SU-DHL-6 (cell line): Measurements from ENCODE around the gene RSPO1.

Experiments
- H2AFZ ChIP-seq: fragments of 200-600 bp; sonication (generic); 2 replicates; pipeline ENCODE4 v1.6.1; 2014; ENCODE audit warnings: low read depth, mild to moderate bottlenecking, moderate library complexity, mixed read lengths, antibody characterized with exemption, low read length; ENCODE audit not compliant: severe bottlenecking
- H3F3A ChIP-seq: fragments of 200-600 bp; shearing (Covaris generic); 2 replicates; pipeline ENCODE4 v1.6.0; 2016; ENCODE audit warnings: antibody characterized with exemption, mild to moderate bottlenecking; ENCODE audit not compliant: insufficient read depth
- H3K27ac ChIP-seq: fragments of 200-600 bp; sonication (generic); 2 replicates; pipeline ENCODE4 v1.5.1; 2016; ENCODE audit warnings: low read depth, mild to moderate bottlenecking, low read length, moderate library complexity, mixed read lengths
- H3K27me3 ChIP-seq: fragments of 200-600 bp; sonication (generic), shearing (Covaris generic); 2 replicates; pipeline ENCODE4 v1.6.0; 2014; ENCODE audit warnings: mild to moderate bottlenecking, low read length
- H3K36me3 ChIP-seq: fragments of 200-600 bp; sonication (generic); 2 replicates; pipeline ENCODE4 v1.6.1; 2014; ENCODE audit warnings: mild to moderate bottlenecking, low read length, mixed read lengths
- H3K4me2 ChIP-seq: fragments of 300-600, 200-600 bp; shearing (Covaris generic), sonication (generic); 2 replicates; pipeline ENCODE4 v1.6.0; 2014; ENCODE audit warnings: low read length, low read depth, mild to moderate bottlenecking; ENCODE audit not compliant: poor library complexity, severe bottlenecking
- H3K4me3 ChIP-seq: fragments of 200-600 bp; sonication (generic); 2 replicates; pipeline ENCODE4 v1.5.1; 2014; ENCODE audit warnings: antibody characterized with exemption, low read length, mild to moderate bottlenecking, mixed read lengths; ENCODE audit not compliant: insufficient read depth, poor library complexity, severe bottlenecking
- H3K79me2 ChIP-seq: fragments of 200-600 bp; sonication (generic); 2 replicates; pipeline ENCODE4 v1.6.1; 2014; ENCODE audit warnings: mild to moderate bottlenecking, low read length, moderate library complexity; ENCODE audit not compliant: insufficient read depth
- H3K9ac ChIP-seq: fragments of 200-600 bp; sonication (generic); 2 replicates; pipeline ENCODE4 v1.7.0; 2014; ENCODE audit warnings: mild to moderate bottlenecking, low read length
- H3K9me2 ChIP-seq: fragments of 200-600 bp; sonication (generic); replicated peaks from 2 replicates; pipeline ENCODE4 v1.6.1; 2014; ENCODE audit warnings: low read length; ENCODE audit not compliant: insufficient read depth
- H3K9me3 ChIP-seq: fragments of 200-600 bp; sonication (generic); 2 replicates; pipeline ENCODE4 v1.6.1; 2014; ENCODE audit warnings: low read length, mixed read lengths; ENCODE audit not compliant: insufficient read depth
- H4K20me1 ChIP-seq: fragments of 200-600 bp; sonication (generic); 2 replicates; pipeline ENCODE4 v1.6.1; 2014; ENCODE audit warnings: low read depth, mild to moderate bottlenecking, antibody characterized with exemption, low read length, moderate library complexity, mixed read lengths
- EZH2phosphoT487 ChIP-seq: fragments of 200-600 bp; sonication (generic), shearing (Covaris generic); conservative IDR thresholded peaks from 2 replicates; pipeline ENCODE4 v1.6.1; 2018; ENCODE audit warnings: mild to moderate bottlenecking, antibody characterized with exemption, low read length, moderate library complexity, mixed read lengths
- TF ChIP-seq, protein P1 (sequence below): fragments of 200-600 bp; sonication (generic); IDR thresholded peaks from one replicate; pipeline ENCODE4 v1.5.1; 2017; ENCODE audit warnings: antibody characterized with exemption, mild to moderate bottlenecking, low read length, moderate library complexity; ENCODE audit not compliant: insufficient read depth, poor library complexity, severe bottlenecking

Gene RSPO1

DNA sequence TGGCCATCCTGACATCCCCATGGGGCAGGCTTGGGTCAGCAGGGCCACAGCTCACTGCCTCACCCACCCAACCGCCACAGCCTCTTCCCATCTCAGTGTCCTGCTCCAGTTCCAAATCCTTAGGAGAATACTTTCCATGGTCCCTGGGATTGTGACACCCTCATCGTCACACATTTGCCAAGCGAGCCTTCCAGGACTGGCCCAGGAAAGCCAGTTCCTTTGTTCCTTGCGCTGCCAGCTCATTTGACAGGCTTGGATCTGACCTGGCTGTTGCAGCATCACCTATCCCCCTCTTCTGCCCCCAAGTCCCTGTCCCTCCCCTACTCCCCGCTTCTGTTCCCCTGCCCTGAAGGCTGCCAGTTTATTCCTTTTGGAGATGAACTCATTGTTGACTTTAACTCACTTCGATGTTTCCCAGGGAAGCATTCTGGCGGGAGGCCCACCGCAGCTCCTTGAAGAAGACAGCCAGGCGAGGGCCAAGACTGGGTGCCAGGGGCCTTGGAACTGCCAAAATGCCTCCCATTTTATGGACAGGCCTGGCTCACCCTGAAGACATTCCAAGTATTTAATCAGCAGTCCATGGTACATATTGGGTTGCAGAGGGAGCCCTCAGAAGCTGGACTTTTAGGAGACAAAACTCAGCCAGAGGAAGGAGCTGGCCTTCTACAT, 28.8 kb downstream of the RSPO1 start:
- no peak overlapping the region for H3K4me3 ChIP-seq
- no peaks in the 10 kb centered on the region for H3K9me3 ChIP-seq
- H3F3A ChIP-seq: no peaks in the 10 kb centered on the region
- no peaks in the 10 kb centered on the region for H4K20me1 ChIP-seq
- H3K79me2 ChIP-seq: no peaks in the 10 kb centered on the region
- no peak overlapping the region for H3K9ac ChIP-seq
- no peak overlapping the region for H2AFZ ChIP-seq
- no peaks in the 10 kb centered on the region for H3K27me3 ChIP-seq
- no peaks in the 10 kb centered on the region for H3K36me3 ChIP-seq
- H3K9me2 ChIP-seq: no peaks in the 10 kb centered on the region
- no peak overlapping the region for H3K27ac ChIP-seq
- TF ChIP-seq EZH2phosphoT487: no peak
- TF ChIP-seq, protein P1, sequence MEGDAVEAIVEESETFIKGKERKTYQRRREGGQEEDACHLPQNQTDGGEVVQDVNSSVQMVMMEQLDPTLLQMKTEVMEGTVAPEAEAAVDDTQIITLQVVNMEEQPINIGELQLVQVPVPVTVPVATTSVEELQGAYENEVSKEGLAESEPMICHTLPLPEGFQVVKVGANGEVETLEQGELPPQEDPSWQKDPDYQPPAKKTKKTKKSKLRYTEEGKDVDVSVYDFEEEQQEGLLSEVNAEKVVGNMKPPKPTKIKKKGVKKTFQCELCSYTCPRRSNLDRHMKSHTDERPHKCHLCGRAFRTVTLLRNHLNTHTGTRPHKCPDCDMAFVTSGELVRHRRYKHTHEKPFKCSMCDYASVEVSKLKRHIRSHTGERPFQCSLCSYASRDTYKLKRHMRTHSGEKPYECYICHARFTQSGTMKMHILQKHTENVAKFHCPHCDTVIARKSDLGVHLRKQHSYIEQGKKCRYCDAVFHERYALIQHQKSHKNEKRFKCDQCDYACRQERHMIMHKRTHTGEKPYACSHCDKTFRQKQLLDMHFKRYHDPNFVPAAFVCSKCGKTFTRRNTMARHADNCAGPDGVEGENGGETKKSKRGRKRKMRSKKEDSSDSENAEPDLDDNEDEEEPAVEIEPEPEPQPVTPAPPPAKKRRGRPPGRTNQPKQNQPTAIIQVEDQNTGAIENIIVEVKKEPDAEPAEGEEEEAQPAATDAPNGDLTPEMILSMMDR: no peak
- H3K4me2 ChIP-seq: no peak overlapping the region

DNA sequence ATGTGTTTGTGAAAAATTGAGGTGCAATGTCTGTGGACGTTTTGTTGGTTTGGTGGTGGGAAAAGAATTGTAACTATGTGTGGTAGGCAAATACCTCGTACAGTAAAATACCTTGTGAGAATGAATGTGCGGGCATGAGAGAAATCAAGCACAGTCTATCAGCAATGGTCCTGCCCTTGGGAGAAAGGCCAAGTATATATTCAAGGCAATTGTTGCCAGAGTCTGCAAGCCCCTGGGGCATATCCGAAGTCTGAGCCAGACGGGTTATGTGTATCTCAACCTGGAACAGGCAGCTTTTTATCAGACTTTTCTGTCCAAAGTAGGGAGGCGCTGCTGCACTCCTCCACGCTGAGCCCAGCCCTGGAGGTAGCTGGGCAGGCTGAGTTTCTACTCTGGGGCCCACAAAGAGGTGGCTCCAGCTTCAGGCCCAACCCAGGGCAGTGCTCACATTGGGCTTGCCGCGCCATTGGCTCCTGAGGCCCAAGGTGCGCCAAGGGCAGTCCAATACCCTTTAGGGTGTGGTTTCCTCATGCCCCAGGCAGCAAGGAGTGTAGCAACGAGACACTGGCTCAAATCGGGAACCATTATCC, 29.5 kb downstream of the RSPO1 start:
- Histone ChIP-seq H3K9ac (no peak overlapping the region), H3F3A (no peaks in the 10 kb centered on the region), H3K36me3 (no peaks in the 10 kb centered on the region), H4K20me1 (no peaks in the 10 kb centered on the region), H3K79me2 (no peaks in the 10 kb centered on the region), H3K27me3 (no peaks in the 10 kb centered on the region), H3K4me2 (no peak overlapping the region), H3K9me2 (no peaks in the 10 kb centered on the region), H3K27ac (no peak overlapping the region), H2AFZ (no peak overlapping the region), H3K9me3 (no peaks in the 10 kb centered on the region), H3K4me3 (no peak overlapping the region)
- TF ChIP-seq EZH2phosphoT487: no peak

DNA sequence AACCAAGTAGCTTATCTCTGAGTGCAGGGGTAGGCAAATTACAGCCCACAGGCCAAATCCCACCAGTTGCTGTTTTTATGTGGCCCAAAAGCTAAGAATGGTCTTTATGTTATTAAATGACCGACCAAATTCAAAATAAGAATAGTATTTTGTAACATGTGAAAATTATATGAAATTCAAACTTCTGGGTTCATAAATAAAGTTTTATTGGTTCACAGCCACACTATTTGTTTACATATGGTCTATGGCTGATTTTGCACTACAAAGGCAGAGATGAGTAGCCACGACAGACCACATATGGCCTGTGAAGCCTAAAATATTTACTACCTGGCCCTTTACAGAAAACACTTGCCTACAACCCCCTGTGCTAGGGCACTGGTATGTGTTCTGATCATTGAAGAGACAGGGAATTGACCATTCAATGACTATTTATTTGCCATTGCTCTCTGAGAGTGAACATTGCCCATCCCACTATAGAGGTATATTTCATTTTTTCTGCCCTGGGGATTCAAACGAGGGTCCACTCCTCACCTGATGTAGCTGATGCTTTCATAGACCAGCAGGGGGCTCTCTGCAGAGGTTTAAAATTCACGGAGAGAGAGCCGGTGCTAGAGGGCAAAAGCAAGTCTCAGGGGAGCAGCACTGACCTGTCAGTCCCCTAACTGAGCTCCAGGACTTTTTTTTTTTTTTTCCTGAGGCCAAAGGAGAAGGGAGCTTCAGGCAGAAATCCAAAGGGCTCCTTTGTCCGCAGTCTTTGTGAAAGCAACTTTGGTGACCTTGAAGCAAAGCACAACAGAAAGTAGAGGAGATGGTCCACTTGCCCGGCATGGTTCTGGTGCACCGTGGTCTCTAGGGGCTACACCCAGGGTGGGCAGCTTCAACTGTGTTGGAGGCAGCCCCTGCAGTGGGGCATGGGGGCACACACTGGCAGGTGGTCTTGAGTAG, 31.7 kb downstream of the RSPO1 start:
- no peaks in the 10 kb centered on the region for H4K20me1 ChIP-seq
- no peaks in the 10 kb centered on the region for H3K36me3 ChIP-seq
- no peak overlapping the region for H3K4me3 ChIP-seq
- H3F3A ChIP-seq: no peaks in the 10 kb centered on the region
- H2AFZ ChIP-seq: no peak overlapping the region
- H3K4me2 ChIP-seq: no peak overlapping the region
- TF ChIP-seq, protein P1: peak; percentile 74
- no peak for TF ChIP-seq EZH2phosphoT487
- H3K9me2 ChIP-seq: no peaks in the 10 kb centered on the region
- H3K9ac ChIP-seq: no peak overlapping the region
- no peaks in the 10 kb centered on the region for H3K27me3 ChIP-seq
- no peaks in the 10 kb centered on the region for H3K9me3 ChIP-seq
- no peak overlapping the region for H3K27ac ChIP-seq
- no peaks in the 10 kb centered on the region for H3K79me2 ChIP-seq
